Thoracic aorta (tissue), 2 donors: ENCODE results near the gene LMOD3. TPM values are rescaled to one million over a fixed set of nuclear protein-coding genes. Genes with fewer than 3 reads are reported as not detected.

Experiments used
- ATAC-seq: fragments of 150-250 bp; one replicate; pipeline ENCODE4 v1.8.0; 2017; ENCODE audit warnings: low read depth; ENCODE audit not compliant: insufficient number of reproducible peaks, low FRiP score
- DNase-seq: peaks from one replicate; pipeline ENCODE4 v3.0.0-alpha.2; 2020; ENCODE audit warnings: low spot score
- H3K27ac ChIP-seq, 2 donors: fragments of 200-600 bp; sonication (generic); 1 replicate in 1 of 2; 2 replicates in 1 of 2; pipeline ENCODE4 v1.5.1; 2016; ENCODE audit warnings: mild to moderate bottlenecking in 2 of 2, moderate library complexity in 2 of 2
- H3K27me3 ChIP-seq: fragments of 200-600 bp; sonication (generic); replicated peaks from 2 replicates; pipeline ENCODE4 v1.6.0; 2016; ENCODE audit warnings: mild to moderate bottlenecking; ENCODE audit not compliant: insufficient read depth
- H3K36me3 ChIP-seq: fragments of 200-600 bp; sonication (generic); one replicate; pipeline ENCODE4 v1.5.1; 2016
- H3K4me1 ChIP-seq, 2 donors: fragments of 200-600 bp; sonication (generic); 1 replicate in 1 of 2; 2 replicates in 1 of 2; pipeline versions ENCODE4 v1.5.1 to v1.6.0; 2016; ENCODE audit warnings: low read depth in 2 of 2, mild to moderate bottlenecking in 1 of 2; ENCODE audit not compliant: control insufficient read depth in 1 of 2
- H3K4me3 ChIP-seq: fragments of 200-600 bp; sonication (generic); 2 replicates; pipeline ENCODE4 v1.5.1; 2016; ENCODE audit warnings: mild to moderate bottlenecking
- H3K9me3 ChIP-seq: fragments of 200-600 bp; sonication (generic); 2 replicates; pipeline ENCODE4 v1.5.1; 2016
- total RNA-seq, 2 donors: library from RNA; depleted of rRNA; stranded (reverse); fragments of >200 nt; gene quantifications; one replicate each; pipeline versions ENCODE4 v1.1.0 to v1.2.3, GENCODE V29; 2016
- TF ChIP-seq, protein P1 (sequence below): fragments of 200-600 bp; sonication (generic); IDR thresholded peaks from one replicate; pipeline ENCODE4 v1.5.1; 2019; ENCODE audit warnings: antibody characterized with exemption

The LMOD3 gene
- total RNA-seq, 2 donors from 2014 or later: not detected

DNA sequence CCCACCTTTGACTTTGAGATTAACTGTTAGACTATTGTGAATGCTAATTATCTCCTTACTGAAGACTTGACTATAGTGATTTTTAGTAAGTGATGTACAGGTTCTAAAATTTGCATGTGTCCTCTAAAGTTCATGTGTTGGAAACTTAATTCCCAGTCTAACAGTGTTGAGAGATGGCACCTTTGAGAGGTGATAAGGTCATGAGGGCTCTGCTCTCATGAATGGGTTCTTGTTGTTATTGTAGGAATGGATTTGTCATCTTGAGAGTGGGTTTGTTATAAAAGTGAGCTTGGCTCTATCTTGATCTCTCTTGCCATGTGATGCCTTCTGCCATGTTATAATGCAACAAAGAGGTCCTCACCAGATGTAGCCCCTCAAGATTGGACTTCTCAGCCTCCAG, 18.9 kb upstream of the LMOD3 start:
- Histone ChIP-seq H3K4me1 (no peaks in the 10 kb centered on the region), H3K9me3 (no peaks in the 10 kb centered on the region), H3K27ac (no peak overlapping the region), H3K4me3 (no peak overlapping the region), H3K27me3 (no peaks in the 10 kb centered on the region), H3K36me3 (no peaks in the 10 kb centered on the region)
- TF ChIP-seq, protein P1, sequence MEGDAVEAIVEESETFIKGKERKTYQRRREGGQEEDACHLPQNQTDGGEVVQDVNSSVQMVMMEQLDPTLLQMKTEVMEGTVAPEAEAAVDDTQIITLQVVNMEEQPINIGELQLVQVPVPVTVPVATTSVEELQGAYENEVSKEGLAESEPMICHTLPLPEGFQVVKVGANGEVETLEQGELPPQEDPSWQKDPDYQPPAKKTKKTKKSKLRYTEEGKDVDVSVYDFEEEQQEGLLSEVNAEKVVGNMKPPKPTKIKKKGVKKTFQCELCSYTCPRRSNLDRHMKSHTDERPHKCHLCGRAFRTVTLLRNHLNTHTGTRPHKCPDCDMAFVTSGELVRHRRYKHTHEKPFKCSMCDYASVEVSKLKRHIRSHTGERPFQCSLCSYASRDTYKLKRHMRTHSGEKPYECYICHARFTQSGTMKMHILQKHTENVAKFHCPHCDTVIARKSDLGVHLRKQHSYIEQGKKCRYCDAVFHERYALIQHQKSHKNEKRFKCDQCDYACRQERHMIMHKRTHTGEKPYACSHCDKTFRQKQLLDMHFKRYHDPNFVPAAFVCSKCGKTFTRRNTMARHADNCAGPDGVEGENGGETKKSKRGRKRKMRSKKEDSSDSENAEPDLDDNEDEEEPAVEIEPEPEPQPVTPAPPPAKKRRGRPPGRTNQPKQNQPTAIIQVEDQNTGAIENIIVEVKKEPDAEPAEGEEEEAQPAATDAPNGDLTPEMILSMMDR: no peak
- ATAC-seq: no peak
- DNase-seq: no peak

DNA sequence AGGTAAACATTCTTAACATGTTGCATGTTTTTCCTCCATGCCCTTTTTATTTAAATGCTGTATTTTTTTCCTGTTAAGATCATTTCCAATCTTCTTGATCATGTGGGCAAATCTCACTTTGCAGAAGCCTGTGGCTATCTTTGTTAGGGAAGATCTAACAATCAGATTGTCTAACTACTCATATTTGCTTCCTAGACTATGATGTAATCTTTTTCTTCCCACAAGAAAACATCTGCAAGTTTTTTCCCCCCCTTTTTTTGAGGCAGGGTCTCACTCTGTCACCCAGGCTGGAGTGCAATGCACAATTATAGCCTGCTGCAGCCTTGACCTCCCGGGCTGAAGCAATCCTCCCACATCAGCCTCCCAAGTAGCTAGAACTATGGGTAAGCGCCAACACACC, 15.0 kb upstream of the LMOD3 start:
- no peaks in the 10 kb centered on the region for H3K27me3 ChIP-seq
- ATAC-seq: no peak

DNA sequence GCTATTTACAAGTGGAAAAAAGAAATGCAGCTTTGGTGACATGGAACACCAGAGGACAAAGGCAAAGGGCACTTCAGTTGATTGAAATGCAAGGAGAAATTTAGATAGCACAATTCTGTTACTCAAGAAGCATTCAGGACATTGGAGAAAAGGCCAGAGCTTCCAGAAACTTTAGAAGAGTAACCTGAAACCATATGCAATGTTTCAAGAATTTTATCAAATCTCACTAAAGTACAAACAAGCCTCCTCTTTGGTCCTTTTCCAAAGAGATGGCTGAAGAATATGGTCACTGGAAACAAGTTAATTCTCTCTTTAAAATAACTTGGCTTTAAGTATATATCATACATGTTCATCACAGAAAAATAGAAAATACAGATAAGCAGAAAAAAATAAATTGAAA, 14.6 kb upstream of the LMOD3 start:
- no peaks in the 10 kb centered on the region for H3K9me3 ChIP-seq
- H3K27ac ChIP-seq: no peak overlapping the region
- H3K4me3 ChIP-seq: no peak overlapping the region
- no peaks in the 10 kb centered on the region for H3K27me3 ChIP-seq
- no peaks in the 10 kb centered on the region for H3K36me3 ChIP-seq
- ATAC-seq (no peak), DNase-seq (no peak)
- TF ChIP-seq, protein P1: no peak
- no peaks in the 10 kb centered on the region for H3K4me1 ChIP-seq

More for the DNA sequence above, 15.0 kb upstream of the LMOD3 start:
- H3K4me3 ChIP-seq: no peak overlapping the region
- no peaks in the 10 kb centered on the region for H3K36me3 ChIP-seq
- H3K9me3 ChIP-seq: no peaks in the 10 kb centered on the region
- DNase-seq: no peak
- H3K4me1 ChIP-seq: no peaks in the 10 kb centered on the region
- no peak overlapping the region for H3K27ac ChIP-seq
- TF ChIP-seq, protein P1: no peak

- no peak for DNase-seq
Measured at GRCh38 chr3:69130689-69131088, 8.3 kb upstream of the LMOD3 start.

GRCh38 chr3:69129531-69129930, 7.1 kb upstream of the LMOD3 start:
- H3K27ac ChIP-seq: no peak overlapping the region

More at GRCh38 chr3:69130689-69131088, 8.3 kb upstream of the LMOD3 start:
- no peaks in the 10 kb centered on the region for H3K36me3 ChIP-seq
- no peak for ATAC-seq
- no peak overlapping the region for H3K27ac ChIP-seq
- TF ChIP-seq, protein P1: no peak
- H3K27me3 ChIP-seq: no peaks in the 10 kb centered on the region
- no peaks in the 10 kb centered on the region for H3K9me3 ChIP-seq
- no peak overlapping the region for H3K4me3 ChIP-seq
- no peaks in the 10 kb centered on the region for H3K4me1 ChIP-seq

More at GRCh38 chr3:69129531-69129930, 7.1 kb upstream of the LMOD3 start:
- Histone ChIP-seq H3K4me3 (no peak overlapping the region), H3K36me3 (no peaks in the 10 kb centered on the region), H3K4me1 (no peaks in the 10 kb centered on the region), H3K27me3 (no peaks in the 10 kb centered on the region), H3K9me3 (no peaks in the 10 kb centered on the region)
- TF ChIP-seq, protein P1: no peak
- ATAC-seq (no peak), DNase-seq (no peak)
